AG09319 (cell line): ENCODE results near the gene OR4C6.

ENCODE experiments used
- DNase-seq: peaks from one replicate; pipeline ENCODE4 v3.0.0-alpha.2; 2010; ENCODE audit warnings: low read depth; ENCODE audit errors: extremely low read depth
- CTCF ChIP-seq: IDR thresholded peaks from 2 replicates; pipeline ENCODE4 v1.5.1; 2011; ENCODE audit warnings: low read depth, mild to moderate bottlenecking, inconsistent platforms, low read length, moderate library complexity

OR4C6 gene

GRCh38 chr11:55661901-55662300, at the start of gene OR4C6:
OR4C6 (plus strand) TSS chr11:55662201; CDS start chr11:55665167, 2,966 bp downstream.
- TF ChIP-seq CTCF, result no peak
- DNase-seq, result no peak

GRCh38 chr11:55624531-55624930, 37.5 kb upstream of the OR4C6 start:
- TF ChIP-seq CTCF, result no peak
- no peak for DNase-seq

GRCh38 chr11:55634813-55635212, 27.2 kb upstream of the OR4C6 start, which contains the start of gene OR4P4:
OR4P4 (plus strand) TSS chr11:55635113.
- no peak for DNase-seq
- TF ChIP-seq CTCF, result no peak

GRCh38 chr11:55648027-55648426, 14.0 kb upstream of the OR4C6 start, which contains the start of gene OR4S2:
OR4S2 (plus strand) TSS chr11:55648327; CDS start chr11:55650904, 2,577 bp downstream.
- no peak for TF ChIP-seq CTCF
- no peak for DNase-seq

GRCh38 chr11:55652560-55652959, 9.4 kb upstream of the OR4C6 start:
- no peak for TF ChIP-seq CTCF
- DNase-seq, result no peak

- TF ChIP-seq CTCF, result no peak
- DNase-seq, result no peak
Measured at GRCh38 chr11:55655096-55655495, 6.9 kb upstream of the OR4C6 start.

GRCh38 chr11:55658031-55658573, 3.9 kb upstream of the OR4C6 start:
- no peak for TF ChIP-seq CTCF
- DNase-seq, result no peak
